GM18526 (cell line): ENCODE measurements around the gene SLC7A7.

Source experiments
- POLR2A ChIP-seq: IDR thresholded peaks from 3 replicates; pipeline ENCODE4 v1.6.1; 2011; ENCODE audit not compliant: insufficient read length; ENCODE audit errors: extremely low read depth

SLC7A7 gene

GRCh38 chr14:22780105-22780679 is 35.0 kb downstream of the SLC7A7 start:
- TF ChIP-seq POLR2A: no peak

- no peak for TF ChIP-seq POLR2A
These were observed 37.2 kb downstream of the SLC7A7 start for GRCh38 chr14:22778084-22778483.

- TF ChIP-seq POLR2A: no peak
These were observed 39.0 kb downstream of the SLC7A7 start for GRCh38 chr14:22776215-22776614.

DNA sequence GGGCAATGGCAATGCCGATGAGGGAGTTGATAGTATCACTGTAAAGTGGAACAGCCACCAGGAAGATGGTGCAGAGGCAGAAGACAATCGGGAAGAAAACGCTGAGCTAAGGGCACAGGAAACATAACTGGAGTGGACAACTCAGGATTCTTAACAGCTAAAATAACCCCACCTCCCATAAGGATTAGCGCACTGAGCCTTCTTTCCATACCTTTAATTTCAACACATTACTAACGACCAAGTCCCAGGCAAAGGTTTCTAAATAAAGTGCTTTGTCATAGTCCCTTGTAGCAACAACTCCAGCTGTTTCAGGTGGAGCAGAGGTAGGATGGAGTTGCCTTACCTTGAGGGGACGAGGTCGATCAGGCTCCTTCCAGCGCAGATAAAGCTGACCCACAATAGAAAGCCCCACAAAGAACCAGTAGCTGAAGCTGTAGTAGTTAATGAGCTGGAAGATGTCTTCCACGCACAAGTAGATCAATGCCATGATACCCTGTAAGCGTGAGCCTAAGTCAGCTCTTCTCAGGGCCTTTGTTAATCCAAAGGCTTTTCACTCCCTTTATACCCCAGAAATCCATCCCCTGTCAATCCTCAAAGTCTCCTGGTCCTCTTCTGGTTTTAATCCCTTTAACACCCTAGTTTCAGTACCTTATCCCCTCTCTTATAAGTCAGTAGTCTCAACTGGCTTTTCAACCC is 41.1 kb downstream of the SLC7A7 start:
- TF ChIP-seq POLR2A: no peak

- TF ChIP-seq POLR2A: no peak
These were observed 41.8 kb downstream of the SLC7A7 start for GRCh38 chr14:22773162-22774010.

DNA sequence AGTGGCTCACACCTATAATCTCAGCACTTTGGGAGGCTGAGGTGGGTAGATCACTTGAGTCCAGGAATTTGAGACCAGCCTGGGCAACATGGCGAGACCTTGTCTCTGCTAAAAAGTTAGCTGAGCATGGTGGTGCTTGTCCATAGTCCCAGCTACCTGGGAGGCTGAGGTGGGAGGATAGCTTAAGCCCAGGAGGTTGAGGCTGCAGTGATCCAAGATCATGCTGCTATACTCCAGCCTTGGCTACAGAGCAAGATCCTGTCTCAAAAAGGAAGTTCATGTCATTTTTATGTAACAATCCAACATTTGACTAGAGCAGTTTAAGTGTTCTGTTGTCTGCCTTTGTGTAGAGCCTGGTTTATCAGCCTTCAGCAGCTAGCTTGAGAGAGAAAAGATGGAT is 42.5 kb downstream of the SLC7A7 start:
- no peak for TF ChIP-seq POLR2A

DNA sequence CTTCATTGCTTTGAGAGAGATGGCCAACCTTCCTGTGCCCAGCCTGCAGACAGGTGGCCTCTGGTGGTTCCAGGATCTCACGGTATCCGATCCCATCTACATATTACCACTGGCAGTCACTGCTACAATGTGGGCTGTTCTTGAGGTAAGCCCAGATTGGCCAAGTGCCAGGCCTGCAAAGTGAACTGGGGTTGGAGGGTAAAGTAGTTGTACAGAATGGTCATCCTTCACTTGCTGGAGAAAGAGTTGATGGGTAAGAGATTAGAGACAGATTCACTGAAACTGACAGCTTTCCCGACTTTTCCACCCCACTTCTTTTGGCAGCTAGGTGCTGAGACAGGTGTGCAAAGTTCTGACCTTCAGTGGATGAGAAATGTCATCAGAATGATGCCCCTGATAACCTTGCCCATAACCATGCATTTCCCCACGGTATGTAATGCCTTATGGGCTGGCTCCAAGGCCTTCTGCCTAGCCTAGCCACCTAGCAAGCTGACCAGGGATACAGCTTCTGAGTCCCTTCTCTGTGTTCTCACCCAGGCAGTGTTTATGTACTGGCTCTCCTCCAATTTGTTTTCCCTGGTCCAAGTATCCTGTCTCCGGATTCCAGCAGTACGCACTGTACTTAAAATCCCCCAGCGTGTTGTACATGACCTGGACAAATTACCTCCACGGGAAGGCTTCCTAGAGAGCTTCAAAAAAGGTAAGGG is 44.6 kb downstream of the SLC7A7 start:
- TF ChIP-seq POLR2A: no peak

DNA sequence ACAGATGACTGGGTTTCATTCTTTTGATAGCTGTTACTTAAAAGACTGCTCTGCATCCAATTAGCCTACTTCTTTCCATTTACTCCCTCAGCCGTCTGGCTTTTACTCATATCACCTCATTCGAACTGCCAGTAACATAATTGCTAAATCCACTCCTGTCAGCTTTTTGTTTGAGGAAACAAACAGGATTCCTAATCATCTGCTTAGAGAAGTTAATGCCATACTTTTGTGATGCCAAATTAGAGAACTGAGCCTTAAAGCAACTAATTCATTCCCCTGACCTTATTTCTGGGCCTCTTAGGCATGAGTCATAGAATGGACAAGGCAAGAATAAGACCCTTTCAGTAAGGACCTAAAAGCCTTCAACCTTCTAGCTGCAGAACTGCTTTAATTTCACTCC is 45.9 kb downstream of the SLC7A7 start:
- no peak for TF ChIP-seq POLR2A

- no peak for TF ChIP-seq POLR2A
These were observed 46.3 kb downstream of the SLC7A7 start for GRCh38 chr14:22768947-22769346.

GRCh38 chr14:22767323-22767589 is 48.0 kb downstream of the SLC7A7 start:
- TF ChIP-seq POLR2A: no peak

GRCh38 chr14:22766457-22767322 is 48.5 kb downstream of the SLC7A7 start, which contains the start of gene OXA1L:
OXA1L (plus strand) TSS chr14:22766688; CDS start chr14:22766702, 14 bp downstream.
- peak; percentile 91 for TF ChIP-seq POLR2A

DNA sequence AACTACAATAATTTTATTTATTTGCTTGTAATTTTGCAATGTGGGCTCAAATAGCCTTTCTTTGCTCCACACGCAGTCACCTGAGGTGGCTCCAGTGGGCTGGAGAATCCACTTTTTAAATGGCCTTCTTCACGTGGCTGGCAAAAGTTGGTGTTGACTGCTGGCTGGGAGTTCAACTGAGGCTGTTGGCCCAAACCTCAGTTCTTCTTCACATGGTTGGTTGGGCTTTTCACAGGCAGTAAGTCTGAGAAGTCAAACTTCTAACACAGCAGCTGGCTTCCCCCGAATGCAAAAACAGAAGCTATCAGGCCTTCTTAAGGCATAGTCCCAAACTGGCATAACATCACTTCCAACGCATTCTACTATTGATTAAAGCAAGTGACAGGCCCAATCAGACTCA is 50.9 kb downstream of the SLC7A7 start:
- no peak for TF ChIP-seq POLR2A

DNA sequence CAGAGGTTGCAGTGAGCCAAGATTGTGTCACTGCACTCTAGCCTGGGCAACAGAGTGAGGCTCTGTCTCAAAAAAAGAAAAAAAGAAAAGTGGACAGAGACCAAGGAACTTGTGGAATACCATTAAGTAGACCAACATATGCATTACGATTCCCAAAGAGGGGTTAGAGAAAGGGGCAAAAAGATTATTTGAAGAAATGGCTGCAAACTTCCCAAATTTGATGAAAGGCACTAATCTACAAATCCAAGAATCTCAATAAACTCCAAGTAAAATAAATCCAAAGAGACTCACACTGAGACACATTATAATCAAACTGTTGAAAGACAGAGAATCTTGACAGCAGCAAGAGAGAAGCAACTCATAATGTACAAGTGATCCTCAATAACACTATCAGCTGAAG is 53.5 kb downstream of the SLC7A7 start:
- no peak for TF ChIP-seq POLR2A

DNA sequence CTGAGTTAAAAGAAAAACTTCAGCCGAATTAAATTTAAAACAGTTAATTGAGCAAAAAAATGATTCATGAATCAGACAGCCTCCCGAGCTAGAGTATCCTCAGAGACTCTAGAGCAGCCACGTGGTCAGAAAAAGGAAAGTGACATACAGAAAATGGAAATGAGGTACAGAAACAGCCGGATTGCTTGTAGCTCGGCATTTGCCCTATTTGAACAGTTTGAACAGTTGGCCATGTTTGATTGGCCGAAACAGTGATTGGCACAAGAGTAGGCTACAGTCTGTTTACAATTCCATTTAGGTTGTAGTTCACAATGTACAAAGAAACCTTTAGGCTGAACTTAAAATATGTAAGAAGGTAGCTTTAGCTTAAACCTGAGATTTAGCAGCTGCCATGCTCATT is 61.6 kb downstream of the SLC7A7 start:
- no peak for TF ChIP-seq POLR2A

DNA sequence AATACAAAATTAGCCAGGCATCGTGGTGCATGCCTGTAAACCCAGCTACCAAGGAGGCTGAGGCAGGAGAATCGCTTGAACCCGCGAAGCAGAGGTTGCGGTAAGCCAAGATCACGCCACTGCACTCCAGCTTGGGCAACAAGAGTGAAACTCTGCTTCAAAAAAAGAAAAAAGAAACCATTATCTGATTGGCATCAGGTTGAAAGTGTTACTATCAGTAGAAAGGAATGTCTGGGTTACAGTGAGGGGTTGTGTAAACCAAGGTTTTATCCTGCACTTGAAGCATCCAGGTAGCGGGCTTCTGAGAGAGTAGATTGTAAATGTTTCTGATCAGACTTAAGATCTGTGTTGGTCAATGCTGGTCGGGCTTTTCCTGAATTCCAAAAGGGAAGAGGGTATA is 62.8 kb downstream of the SLC7A7 start:
- no peak for TF ChIP-seq POLR2A

GRCh38 chr14:22748631-22749068 is 66.6 kb downstream of the SLC7A7 start:
- TF ChIP-seq POLR2A: no peak
